Left lung (tissue), 10 donors: Measurements from ENCODE around the gene DPYD. TPM values are rescaled to one million over a fixed set of nuclear protein-coding genes. Genes with fewer than 3 reads are reported as not detected.

Source experiments
- ATAC-seq: fragments of 200-7000 bp; cut with Tn5 transposase; one replicate; pipeline ENCODE4 v1.9.1; 2020; ENCODE audit warnings: moderate library complexity
- DNase-seq, 4 donors: peaks; one replicate each; pipeline ENCODE4 v3.0.0-alpha.2; 2013 to 2020
- H3K27ac ChIP-seq, 2 donors: fragments of 200-600 bp; sonication (generic) in 1 of 2; one replicate each; pipeline versions ENCODE4 v1.5.0 to v1.8.0; 2020 to 2021
- H3K27me3 ChIP-seq, 2 donors: fragments of 200-600 bp; sonication (generic) in 1 of 2; one replicate each; pipeline versions ENCODE4 v1.5.0 to v1.8.0; 2020 to 2021
- H3K36me3 ChIP-seq, 2 donors: fragments of 200-600 bp; sonication (generic) in 1 of 2; one replicate each; pipeline versions ENCODE4 v1.5.0 to v1.8.0; 2020 to 2021
- H3K4me1 ChIP-seq, 2 donors: fragments of 200-600 bp; one replicate each; pipeline ENCODE4 v1.8.0; 2021
- H3K4me3 ChIP-seq, 2 donors: fragments of 200-600 bp; sonication (generic) in 1 of 2; one replicate each; pipeline versions ENCODE4 v1.5.0 to v1.8.0; 2020 to 2021; ENCODE audit warnings: mild to moderate bottlenecking in 1 of 2
- H3K9me3 ChIP-seq, 2 donors: fragments of 200-600 bp; sonication (generic) in 1 of 2; one replicate each; pipeline versions ENCODE4 v1.5.0 to v1.8.0; 2020 to 2021
- intact Hi-C, 2 donors: fragments of 100-400 bp; cut with DNase I; formaldehyde crosslinking; loops; one replicate each; pipeline versions ENCODE4 v1.11.2 to v1.14.2; 2022
- polyA plus RNA-seq, 6 donors: library from polyadenylated mRNA; unstranded; fragments of 120-200 nt; gene quantifications; one replicate each; pipeline ENCODE4 v1.2.1, GENCODE V29; 2013; ENCODE audit not compliant: insufficient read length in 6 of 6
- total RNA-seq, 2 donors: library from RNA; stranded (reverse); fragmentation: NEBNext Ultra II Directional; extraction: Animal tissue kit (Norgen Biotek cat#: 25700); gene quantifications; one replicate each; pipeline ENCODE4 v1.2.1, GENCODE V29; 2021
- TF ChIP-seq, protein P1 (sequence below), 2 donors: fragments of 200-600 bp; sonication (generic) in 1 of 2; IDR thresholded peaks; one replicate each; pipeline versions ENCODE4 v1.5.0 to v1.8.0; 2021; ENCODE audit warnings: antibody characterized with exemption in 2 of 2
- donor health status: DM: no; HTN: yes; CAD: no.
- donor health status: DM: no; HTN: no; CAD: no.

DPYD gene
- total and polyA plus RNA-seq, 8 donors, result 21.4 to 106 (median 26.1) TPM

DNA sequence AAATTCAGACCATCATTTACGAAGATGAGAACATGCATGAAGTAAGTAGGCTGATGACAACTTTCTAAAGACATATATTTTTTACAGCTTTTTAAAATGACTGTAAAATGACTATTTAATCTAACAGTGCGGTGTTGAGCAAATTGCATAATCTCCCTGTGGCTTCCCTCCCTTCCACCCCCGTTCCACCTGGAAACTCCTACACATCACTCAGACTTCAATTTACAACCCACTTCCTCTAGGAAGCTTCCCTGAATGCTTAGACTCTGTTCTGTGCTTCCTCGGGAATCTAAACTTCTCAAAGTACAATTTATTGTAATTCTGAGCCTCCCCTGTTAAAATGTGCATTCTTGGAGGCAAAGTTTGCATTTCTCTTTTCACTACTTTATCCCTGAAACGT lies 354.9 kb downstream of the DPYD start:
- DNase-seq (no peak), ATAC-seq (no peak)
- H3K27ac ChIP-seq, result no peak overlapping the region
- no peak overlapping the region for H3K4me3 ChIP-seq
- H3K9me3 ChIP-seq, result no peaks in the 10 kb centered on the region
- TF ChIP-seq, protein P1, sequence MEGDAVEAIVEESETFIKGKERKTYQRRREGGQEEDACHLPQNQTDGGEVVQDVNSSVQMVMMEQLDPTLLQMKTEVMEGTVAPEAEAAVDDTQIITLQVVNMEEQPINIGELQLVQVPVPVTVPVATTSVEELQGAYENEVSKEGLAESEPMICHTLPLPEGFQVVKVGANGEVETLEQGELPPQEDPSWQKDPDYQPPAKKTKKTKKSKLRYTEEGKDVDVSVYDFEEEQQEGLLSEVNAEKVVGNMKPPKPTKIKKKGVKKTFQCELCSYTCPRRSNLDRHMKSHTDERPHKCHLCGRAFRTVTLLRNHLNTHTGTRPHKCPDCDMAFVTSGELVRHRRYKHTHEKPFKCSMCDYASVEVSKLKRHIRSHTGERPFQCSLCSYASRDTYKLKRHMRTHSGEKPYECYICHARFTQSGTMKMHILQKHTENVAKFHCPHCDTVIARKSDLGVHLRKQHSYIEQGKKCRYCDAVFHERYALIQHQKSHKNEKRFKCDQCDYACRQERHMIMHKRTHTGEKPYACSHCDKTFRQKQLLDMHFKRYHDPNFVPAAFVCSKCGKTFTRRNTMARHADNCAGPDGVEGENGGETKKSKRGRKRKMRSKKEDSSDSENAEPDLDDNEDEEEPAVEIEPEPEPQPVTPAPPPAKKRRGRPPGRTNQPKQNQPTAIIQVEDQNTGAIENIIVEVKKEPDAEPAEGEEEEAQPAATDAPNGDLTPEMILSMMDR (IDR thresholded peaks at IDR 0.05), result no peak
- H3K27me3 ChIP-seq, result no peaks in the 10 kb centered on the region
- intact Hi-C loops, result no loop called here
- H3K4me1 ChIP-seq, result no peaks in the 10 kb centered on the region
- H3K36me3 ChIP-seq, result peaks cover 0 to 4% of the 10 kb centered on the region in 2 donors

DNA sequence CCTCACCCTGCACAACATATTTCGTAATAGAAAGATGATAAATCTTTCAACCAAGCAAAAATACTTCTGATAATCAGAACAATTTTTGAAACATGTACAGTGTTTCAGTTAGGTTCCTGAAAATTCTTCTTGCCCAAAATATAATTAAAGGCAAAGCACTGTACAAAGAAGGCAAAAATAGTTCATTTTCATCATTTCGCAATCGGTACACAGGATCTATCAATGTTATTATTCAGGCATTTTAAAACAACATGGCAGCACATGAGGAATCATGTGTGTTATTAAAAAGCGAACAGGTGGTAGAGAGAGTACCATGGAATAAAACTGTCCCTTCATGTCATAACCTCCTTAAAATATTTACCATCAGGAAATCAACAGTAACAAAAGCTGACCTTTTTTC lies 356.9 kb downstream of the DPYD start:
- no peak overlapping the region for H3K27ac ChIP-seq
- ATAC-seq, result no peak
- TF ChIP-seq, protein P1 (IDR thresholded peaks at IDR 0.05), result no peak
- intact Hi-C loops, result no loop called here
- H3K4me3 ChIP-seq, result no peak overlapping the region
- no peaks in the 10 kb centered on the region for H3K9me3 ChIP-seq
- H3K4me1 ChIP-seq, result no peaks in the 10 kb centered on the region
- no peak for DNase-seq
- no peaks in the 10 kb centered on the region for H3K36me3 ChIP-seq
- no peaks in the 10 kb centered on the region for H3K27me3 ChIP-seq

DNA sequence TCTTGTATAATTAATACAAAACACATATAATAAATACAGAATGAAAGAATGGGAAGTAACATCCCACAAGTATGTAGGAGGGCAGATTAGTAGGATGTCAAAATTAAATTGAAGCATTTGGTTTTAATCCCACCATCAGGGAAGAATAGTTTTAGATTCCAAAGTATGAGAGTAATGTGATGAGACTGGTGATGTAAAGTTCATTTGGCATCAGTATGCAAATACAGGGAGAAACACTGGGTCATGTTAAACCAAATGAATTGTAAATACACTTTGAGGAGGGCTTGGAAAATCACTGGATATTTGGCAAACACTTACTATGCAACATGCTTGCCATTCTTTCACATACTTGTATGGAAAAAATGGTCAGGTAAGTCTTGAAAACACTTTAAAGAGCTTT lies 358.8 kb downstream of the DPYD start:
- Histone ChIP-seq H3K4me1 (no peaks in the 10 kb centered on the region), H3K27ac (no peak overlapping the region), H3K27me3 (no peaks in the 10 kb centered on the region), H3K9me3 (peaks cover 0 to 4% of the 10 kb centered on the region in 2 donors), H3K4me3 (no peak overlapping the region), H3K36me3 (peaks cover 0 to 11% of the 10 kb centered on the region in 2 donors)
- no peak for DNase-seq
- TF ChIP-seq, protein P1 (IDR thresholded peaks at IDR 0.05), result no peak
- ATAC-seq, result peak; percentile 65
- intact Hi-C loops, result no loop called here

DNA sequence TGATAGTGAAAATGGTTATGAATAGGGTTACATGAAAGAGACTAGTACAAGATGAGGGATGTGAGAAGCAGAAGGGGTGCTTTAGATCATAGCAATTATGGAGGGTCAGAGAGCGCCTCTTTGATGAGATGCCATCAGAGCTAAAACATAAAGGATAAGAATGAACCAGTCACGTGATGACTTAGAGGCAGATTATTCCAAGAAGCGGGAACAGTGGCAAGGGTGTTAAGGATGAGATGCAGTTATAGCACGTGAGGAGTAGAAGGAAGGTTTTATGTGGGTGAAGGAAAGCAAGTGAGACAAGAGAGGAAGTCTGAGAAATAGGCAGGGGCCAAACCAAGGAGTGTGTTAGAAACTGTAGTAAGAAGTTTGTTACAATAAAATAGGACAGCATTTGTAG lies 360.1 kb downstream of the DPYD start:
- H3K36me3 ChIP-seq, result peaks cover 0 to 14% of the 10 kb centered on the region in 2 donors
- no peaks in the 10 kb centered on the region for H3K27me3 ChIP-seq
- intact Hi-C loops, result no loop called here
- H3K4me1 ChIP-seq, result no peaks in the 10 kb centered on the region
- TF ChIP-seq, protein P1 (IDR thresholded peaks at IDR 0.05), result no peak
- no peak for DNase-seq
- no peak overlapping the region for H3K4me3 ChIP-seq
- peaks cover 0 to 4% of the 10 kb centered on the region in 2 donors for H3K9me3 ChIP-seq
- ATAC-seq, result no peak
- H3K27ac ChIP-seq, result no peak overlapping the region

DNA sequence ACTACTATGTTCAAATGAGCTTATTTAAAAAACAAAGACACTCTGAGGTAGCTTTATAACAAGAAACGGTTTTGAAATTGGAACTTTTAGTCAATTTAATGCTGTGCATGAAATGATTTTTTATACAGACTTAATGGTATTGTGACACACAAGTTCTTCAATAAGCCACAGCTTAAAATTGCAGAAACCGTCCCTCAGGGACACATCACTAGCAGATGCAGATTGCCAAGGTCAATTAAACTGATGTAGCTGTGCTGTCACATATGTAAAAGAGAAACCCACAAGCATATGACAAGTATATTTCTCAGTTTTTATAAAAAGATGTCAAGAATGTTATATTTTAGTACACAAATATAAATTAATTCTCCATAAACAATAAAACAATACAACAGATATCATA lies 366.9 kb downstream of the DPYD start:
- no peaks in the 10 kb centered on the region for H3K4me1 ChIP-seq
- no peak overlapping the region for H3K4me3 ChIP-seq
- DNase-seq, result peak in 1 of 4 donors; percentile 4
- no peak overlapping the region for H3K27ac ChIP-seq
- no peaks in the 10 kb centered on the region for H3K27me3 ChIP-seq
- peaks cover 0 to 35% of the 10 kb centered on the region in 2 donors for H3K36me3 ChIP-seq
- TF ChIP-seq, protein P1 (IDR thresholded peaks at IDR 0.05), result no peak
- H3K9me3 ChIP-seq, result peaks cover 0 to 4% of the 10 kb centered on the region in 2 donors
- ATAC-seq, result no peak
- intact Hi-C loops, result no loop called here
